Lower leg skin (tissue), 3 donors: ENCODE measurements around the gene VPS13D.

Experiments used
- CTCF ChIP-seq, 3 donors: fragments of 450-650 bp; IDR thresholded peaks; one replicate each; pipeline ENCODE4 v1.5.1; 2016; ENCODE audit warnings: antibody characterized with exemption in 3 of 3, mild to moderate bottlenecking in 3 of 3, moderate library complexity in 2 of 3
- POLR2A ChIP-seq, 2 donors: fragments of 450-650 bp; IDR thresholded peaks; one replicate each; pipeline ENCODE4 v1.6.1; 2016 to 2017; ENCODE audit warnings: antibody characterized with exemption in 2 of 2, mild to moderate bottlenecking in 1 of 2, moderate library complexity in 1 of 2

- no peak for TF ChIP-seq CTCF (IDR thresholded peaks at IDR 0.05)
- TF ChIP-seq POLR2A (IDR thresholded peaks at IDR 0.05): no peak
Observed at GRCh38 chr1:12546771-12547585, 317.1 kb downstream of the VPS13D start.
